OCI-LY1 (cell line): ENCODE data around the gene ASCC2.

ENCODE experiments used
- CTCF ChIP-seq: fragments of 200-600 bp; sonication (generic), shearing (Covaris generic); IDR thresholded peaks from 2 replicates; pipeline ENCODE4 v1.5.1; 2017; ENCODE audit warnings: mild to moderate bottlenecking, antibody characterized with exemption, low read length, moderate library complexity, mixed read lengths
- EZH2 ChIP-seq: fragments of 200-600 bp; sonication (generic), shearing (Covaris generic); IDR thresholded peaks from 2 replicates; pipeline ENCODE4 v1.8.0; 2017; ENCODE audit warnings: borderline replicate concordance, mixed run types, mild to moderate bottlenecking, antibody characterized with exemption, low read length, moderate library complexity, mixed read lengths

GRCh38 chr22:29813563-29813962 lies 24.5 kb downstream of the ASCC2 start:
- TF ChIP-seq CTCF = no peak
- no peak for TF ChIP-seq EZH2
